Astrocyte of the spinal cord (primary cell): ENCODE results near the gene CCL20.
A peak's percentile ranks its signal among the peaks of the same experiment; 100 is the strongest.

Experiments
- DNase-seq: peaks from one replicate; pipeline ENCODE4 v3.0.0; 2011; ENCODE audit warnings: low read depth, low spot score
- H3K4me3 ChIP-seq: 2 replicates; pipeline ENCODE4 v1.5.1; 2011; ENCODE audit warnings: low read depth, mild to moderate bottlenecking, low read length, moderate library complexity
- in situ Hi-C: cut with HindIII; loops from 2 replicates; pipeline ENCODE4 v1.10.0; 2017; ENCODE audit warnings: low sequenced_read_pairs
- TF ChIP-seq, protein P1 (sequence below): IDR thresholded peaks from 2 replicates; pipeline ENCODE4 v1.5.1; 2012; ENCODE audit warnings: low read depth, mild to moderate bottlenecking, low read length, inconsistent platforms

Gene CCL20

DNA sequence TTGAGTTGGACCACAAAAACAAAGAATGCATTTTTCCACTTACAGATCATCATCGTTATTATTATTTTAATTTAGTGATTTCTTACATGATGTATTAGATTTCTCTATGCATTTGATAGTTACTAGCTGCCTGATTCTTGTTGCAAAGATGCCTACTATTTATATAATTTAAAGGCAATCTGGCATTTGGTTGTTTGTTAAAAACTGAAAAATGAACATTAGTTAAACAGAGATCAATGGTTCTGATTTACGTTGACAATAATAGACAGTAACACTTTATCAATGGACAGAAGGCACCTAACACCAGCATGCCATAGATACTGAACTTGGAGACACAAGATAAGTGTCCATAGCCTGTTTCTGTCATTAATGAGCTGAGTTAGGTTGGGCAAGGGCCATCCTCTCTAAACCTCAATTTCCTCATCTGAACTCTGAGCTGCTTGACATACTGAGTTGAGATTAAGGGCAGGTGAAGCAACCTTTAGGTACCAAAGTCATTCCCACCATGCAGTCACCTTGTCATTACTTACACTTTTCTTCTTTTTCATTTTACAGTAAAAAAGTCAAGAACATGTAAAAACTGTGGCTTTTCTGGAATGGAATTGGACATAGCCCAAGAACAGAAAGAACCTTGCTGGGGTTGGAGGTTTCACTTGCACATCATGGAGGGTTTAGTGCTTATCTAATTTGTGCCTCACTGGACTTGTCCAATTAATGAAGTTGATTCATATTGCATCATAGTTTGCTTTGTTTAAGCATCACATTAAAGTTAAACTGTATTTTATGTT, 3.1 kb downstream of the CCL20 start:
- TF ChIP-seq, protein P1, sequence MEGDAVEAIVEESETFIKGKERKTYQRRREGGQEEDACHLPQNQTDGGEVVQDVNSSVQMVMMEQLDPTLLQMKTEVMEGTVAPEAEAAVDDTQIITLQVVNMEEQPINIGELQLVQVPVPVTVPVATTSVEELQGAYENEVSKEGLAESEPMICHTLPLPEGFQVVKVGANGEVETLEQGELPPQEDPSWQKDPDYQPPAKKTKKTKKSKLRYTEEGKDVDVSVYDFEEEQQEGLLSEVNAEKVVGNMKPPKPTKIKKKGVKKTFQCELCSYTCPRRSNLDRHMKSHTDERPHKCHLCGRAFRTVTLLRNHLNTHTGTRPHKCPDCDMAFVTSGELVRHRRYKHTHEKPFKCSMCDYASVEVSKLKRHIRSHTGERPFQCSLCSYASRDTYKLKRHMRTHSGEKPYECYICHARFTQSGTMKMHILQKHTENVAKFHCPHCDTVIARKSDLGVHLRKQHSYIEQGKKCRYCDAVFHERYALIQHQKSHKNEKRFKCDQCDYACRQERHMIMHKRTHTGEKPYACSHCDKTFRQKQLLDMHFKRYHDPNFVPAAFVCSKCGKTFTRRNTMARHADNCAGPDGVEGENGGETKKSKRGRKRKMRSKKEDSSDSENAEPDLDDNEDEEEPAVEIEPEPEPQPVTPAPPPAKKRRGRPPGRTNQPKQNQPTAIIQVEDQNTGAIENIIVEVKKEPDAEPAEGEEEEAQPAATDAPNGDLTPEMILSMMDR = no peak
- in situ Hi-C loops = no loop called here
- DNase-seq = peak; percentile 68
- H3K4me3 ChIP-seq = peak overlapping the region; percentile 45

DNA sequence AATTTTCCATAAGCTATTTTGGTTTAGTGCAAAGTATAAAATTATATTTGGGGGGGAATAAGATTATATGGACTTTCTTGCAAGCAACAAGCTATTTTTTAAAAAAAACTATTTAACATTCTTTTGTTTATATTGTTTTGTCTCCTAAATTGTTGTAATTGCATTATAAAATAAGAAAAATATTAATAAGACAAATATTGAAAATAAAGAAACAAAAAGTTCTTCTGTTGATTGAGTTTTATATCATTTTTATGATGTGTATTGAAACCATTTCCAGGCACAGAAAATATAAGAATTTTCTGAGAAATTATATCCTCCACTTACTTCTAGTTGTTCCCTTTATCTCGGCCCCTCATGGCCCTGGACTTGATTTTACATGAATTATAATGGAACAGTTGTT, 3.7 kb downstream of the CCL20 start:
- TF ChIP-seq, protein P1 = no peak
- peak overlapping the region; percentile 45 for H3K4me3 ChIP-seq
- in situ Hi-C loops = no loop called here
- DNase-seq = no peak

DNA sequence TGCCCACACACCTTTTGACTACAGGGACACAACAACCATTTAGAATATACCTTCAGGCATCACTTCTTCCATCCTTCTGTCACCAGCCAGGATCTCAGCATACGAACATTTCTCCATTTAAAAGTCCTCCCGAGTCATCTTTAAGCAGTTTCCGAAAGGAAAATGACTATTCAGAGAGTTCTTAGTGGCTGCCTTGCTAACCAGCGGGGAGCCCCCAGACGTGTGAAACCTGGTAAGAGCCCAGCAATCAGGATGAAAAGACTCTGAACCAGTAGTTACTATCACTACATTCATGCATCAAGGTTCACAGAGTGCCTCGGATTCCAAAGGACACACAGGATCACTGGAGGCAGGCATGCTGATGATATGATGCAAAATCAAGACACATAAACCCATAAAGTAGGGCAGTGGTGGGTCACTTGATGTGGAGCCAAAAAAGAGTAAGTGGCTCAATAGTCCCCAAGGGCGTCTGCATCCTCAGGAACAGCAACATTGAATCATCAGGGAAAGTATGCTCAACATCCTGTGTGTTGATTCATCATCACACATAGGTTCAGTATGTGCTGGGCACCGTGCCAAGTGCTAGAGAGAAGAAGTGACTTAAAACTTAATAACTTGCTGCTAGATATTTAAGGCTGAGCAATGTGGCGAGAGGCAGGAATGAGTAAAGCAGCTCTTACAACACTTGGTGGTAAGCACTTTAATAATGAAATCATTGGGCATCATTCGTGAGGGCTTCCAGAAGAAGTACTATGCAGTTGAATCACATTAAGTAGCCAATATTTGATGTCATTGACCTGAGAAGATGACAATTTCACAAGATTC, 4.4 kb downstream of the CCL20 start:
- in situ Hi-C loops = no loop called here
- TF ChIP-seq, protein P1 = no peak

DNA sequence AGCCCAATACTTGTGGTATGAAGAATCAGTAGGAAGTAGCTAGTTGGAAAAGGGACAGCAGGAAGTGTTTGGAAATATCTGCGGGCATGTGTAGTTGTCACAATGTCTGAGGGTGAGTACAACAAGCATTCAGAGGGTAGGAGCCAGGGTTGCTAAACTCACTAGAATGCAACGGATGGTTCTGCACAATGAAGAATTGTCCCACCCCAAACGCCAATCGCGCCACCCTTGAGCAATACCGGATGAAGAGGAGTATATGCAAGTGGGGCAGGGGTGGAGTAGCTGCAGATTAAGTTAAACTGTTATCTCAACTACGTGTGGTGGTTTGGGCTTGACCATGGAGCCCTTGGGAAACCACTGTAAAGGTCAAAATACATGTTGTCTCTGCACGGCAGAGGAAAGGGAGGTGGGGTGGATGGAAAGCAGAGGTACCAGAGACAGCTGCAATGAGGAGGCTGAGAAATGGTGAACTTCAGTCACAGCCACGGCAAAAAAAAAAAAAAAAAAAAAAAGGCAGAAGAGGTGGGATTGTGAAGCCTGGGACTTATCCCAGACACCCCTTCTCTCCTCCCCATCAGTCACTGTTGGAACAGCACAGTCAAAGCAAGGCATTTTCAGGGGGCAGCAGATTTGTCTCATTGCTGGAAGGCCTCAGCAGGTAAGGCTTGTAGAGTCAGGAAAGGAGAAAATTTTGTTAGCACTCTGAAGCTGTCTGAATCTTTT, 5.2 kb downstream of the CCL20 start:
- no peak overlapping the region for H3K4me3 ChIP-seq
- TF ChIP-seq, protein P1 = no peak
- in situ Hi-C loops = no loop called here
- DNase-seq = no peak

More for the DNA sequence above, 4.4 kb downstream of the CCL20 start:
- DNase-seq = peak; percentile 100
- H3K4me3 ChIP-seq = peak overlapping the region; percentile 45

DNA sequence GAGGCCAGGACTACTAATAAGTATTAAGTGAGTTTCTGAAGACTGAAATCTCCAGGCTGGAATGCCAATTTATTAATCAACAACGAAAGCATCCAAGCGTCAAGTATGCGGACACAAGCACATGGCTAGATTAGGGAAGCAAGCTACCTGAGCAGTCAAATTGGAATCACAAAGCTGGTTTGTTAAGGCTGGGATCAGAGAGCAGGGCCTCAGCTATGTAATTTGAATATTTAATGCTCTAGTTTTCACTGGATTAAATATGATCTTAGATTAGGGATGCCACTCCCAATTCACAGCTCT, 5.7 kb downstream of the CCL20 start:
- DNase-seq = no peak
- in situ Hi-C loops = no loop called here
- H3K4me3 ChIP-seq = no peak overlapping the region
- TF ChIP-seq, protein P1 = no peak
